Kidney epithelial cell (primary cell): Measurements from ENCODE around the gene CAMTA1. TPM values are rescaled to one million over a fixed set of nuclear protein-coding genes. Genes with fewer than 3 reads are reported as not detected.

Experiments
- DNase-seq: peaks from one replicate; pipeline ENCODE4 v3.0.0-alpha.2; 2010; ENCODE audit warnings: low read depth
- H3K27me3 ChIP-seq: 2 replicates; pipeline ENCODE4 v1.6.0; 2011; ENCODE audit warnings: low read length; ENCODE audit not compliant: control insufficient read depth, insufficient read depth
- H3K36me3 ChIP-seq: 2 replicates; pipeline ENCODE4 v1.5.1; 2011; ENCODE audit warnings: low read length; ENCODE audit not compliant: control insufficient read depth, insufficient read depth
- H3K4me3 ChIP-seq: 2 replicates; pipeline ENCODE4 v1.5.1; 2011; ENCODE audit warnings: low read depth, mild to moderate bottlenecking, control low read depth, low read length
- CTCF ChIP-seq: IDR thresholded peaks from 2 replicates; pipeline ENCODE4 v1.5.1; 2011; ENCODE audit warnings: mild to moderate bottlenecking, moderate library complexity, low read length, control low read depth, inconsistent platforms; ENCODE audit not compliant: insufficient read depth, poor library complexity, severe bottlenecking
- total RNA-seq: library from RNA; depleted of rRNA; stranded (reverse); fragments of >200 nt; gene quantifications from 2 replicates; pipeline ENCODE4 v1.2.3, GENCODE V29; 2015

The CAMTA1 gene
- total RNA-seq, 1 donor from 2014 or later = 76.5 TPM

DNA sequence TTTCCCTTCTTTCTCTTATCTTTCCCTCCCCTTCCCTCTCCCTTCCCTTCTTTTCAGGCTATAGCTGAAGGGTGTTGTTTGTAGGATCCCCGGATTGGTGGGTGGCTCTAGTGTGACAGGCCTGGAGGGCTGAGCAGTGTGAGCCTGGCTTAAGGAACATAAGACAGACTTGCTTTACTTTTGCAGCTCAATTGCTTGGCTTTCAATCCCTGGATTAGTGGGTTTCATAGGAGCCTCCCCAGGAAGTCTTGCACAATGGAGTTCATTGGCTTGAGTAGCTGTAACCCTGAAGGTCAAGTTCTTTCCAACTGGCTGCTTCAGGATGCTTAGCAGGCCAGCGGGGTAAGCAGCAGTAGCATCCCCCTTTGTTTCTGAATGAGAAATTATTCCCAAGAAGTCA lies 126.7 kb downstream of the CAMTA1 start:
- Histone ChIP-seq H3K27me3 (peaks cover 5% of the 10 kb centered on the region), H3K36me3 (no peaks in the 10 kb centered on the region), H3K4me3 (no peak overlapping the region)
- TF ChIP-seq CTCF = no peak
- no peak for DNase-seq

GRCh38 chr1:6912518-6912917 lies 127.3 kb downstream of the CAMTA1 start:
- Histone ChIP-seq H3K36me3 (no peaks in the 10 kb centered on the region), H3K4me3 (no peak overlapping the region), H3K27me3 (peaks cover 4% of the 10 kb centered on the region)
- TF ChIP-seq CTCF = no peak
- no peak for DNase-seq

GRCh38 chr1:6913086-6913485 lies 127.8 kb downstream of the CAMTA1 start:
- no peak overlapping the region for H3K4me3 ChIP-seq
- no peak for TF ChIP-seq CTCF
- no peak for DNase-seq
- no peaks in the 10 kb centered on the region for H3K36me3 ChIP-seq
- peaks cover 3% of the 10 kb centered on the region for H3K27me3 ChIP-seq

- no peak for TF ChIP-seq CTCF
- Histone ChIP-seq H3K27me3 (peaks cover 3% of the 10 kb centered on the region), H3K4me3 (no peak overlapping the region), H3K36me3 (no peaks in the 10 kb centered on the region)
- DNase-seq = no peak
These were observed 129.5 kb downstream of the CAMTA1 start for GRCh38 chr1:6914706-6915105.

GRCh38 chr1:6915999-6916565 lies 130.8 kb downstream of the CAMTA1 start:
- DNase-seq = no peak
- no peak overlapping the region for H3K4me3 ChIP-seq
- H3K27me3 ChIP-seq = peaks cover 3% of the 10 kb centered on the region
- TF ChIP-seq CTCF = no peak
- no peaks in the 10 kb centered on the region for H3K36me3 ChIP-seq

DNA sequence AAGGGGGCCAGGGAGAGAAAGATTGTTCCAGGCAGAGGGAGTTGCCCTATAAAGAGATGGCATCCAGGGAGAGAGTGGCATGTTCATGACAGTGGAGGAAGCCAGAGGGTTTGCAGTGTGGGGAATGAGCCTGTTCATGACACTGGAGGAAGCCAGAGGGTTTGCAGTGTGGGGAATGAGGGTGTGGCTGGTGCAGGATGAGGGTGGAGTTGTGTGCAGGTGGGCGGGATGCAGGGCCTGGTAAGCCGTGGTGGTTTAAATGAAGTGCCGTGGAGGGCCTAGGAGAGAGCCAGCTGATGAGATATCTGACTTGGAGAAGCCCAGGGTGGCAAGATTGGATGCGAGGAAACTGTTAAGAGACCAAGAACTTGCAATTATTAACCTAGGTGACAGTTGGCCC lies 131.8 kb downstream of the CAMTA1 start:
- no peak overlapping the region for H3K4me3 ChIP-seq
- peaks cover 3% of the 10 kb centered on the region for H3K27me3 ChIP-seq
- TF ChIP-seq CTCF = no peak
- no peaks in the 10 kb centered on the region for H3K36me3 ChIP-seq
- DNase-seq = no peak
